Measurements from ENCODE around the gene ROR2. TPM values are rescaled to one million over a fixed set of nuclear protein-coding genes. Genes with fewer than 3 reads are reported as not detected.

ROR2 gene
- total and polyA plus RNA-seq, 2 of the 8 experiments (the other 6 are each of a cell fraction or from before 2014, with no cell fraction given), result 2.7 to 4.3 TPM

DNA sequence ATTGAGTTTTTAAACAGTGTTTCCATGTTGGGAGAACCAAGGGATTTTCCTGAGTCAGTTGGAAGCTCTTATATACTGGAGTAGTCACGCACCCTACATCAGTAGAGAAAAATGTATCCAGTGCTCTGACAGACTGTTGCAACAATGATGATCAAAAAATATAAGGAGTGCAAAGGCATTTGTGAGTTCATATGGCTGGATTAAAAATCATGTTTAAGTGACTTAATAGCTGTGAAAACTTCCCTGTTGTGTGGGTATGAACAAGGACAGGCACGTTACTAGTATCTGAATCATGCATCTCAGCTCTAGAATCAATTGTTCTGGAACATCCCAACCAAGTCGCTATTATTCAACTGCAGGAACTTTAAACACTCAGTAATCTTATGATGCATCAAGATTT lies 229.7 kb downstream of the ROR2 start:
- no peaks in the 10 kb centered on the region for H3K27me3 ChIP-seq (replicated peaks in 1 of 4; ENCODE audit: control insufficient read depth in 3 of 4, extremely low read depth in 1 of 4, insufficient read depth in 3 of 4, low read length in 3 of 4)
- H3K9ac ChIP-seq (replicated peaks in 1 of 4; ENCODE audit: extremely low read depth in 1 of 4, low read depth in 3 of 4, low read length in 3 of 4), result no peak overlapping the region
- no peaks in the 10 kb centered on the region; a peak in 1 of 8 replicates for H3K36me3 ChIP-seq (ENCODE audit: control insufficient read depth in 2 of 4, insufficient read depth in 4 of 4, low read length in 3 of 4)
- no peaks in the 10 kb centered on the region for H3K23me2 ChIP-seq (ENCODE audit: low read depth, low read length)
- no peak overlapping the region for H3K18ac ChIP-seq (ENCODE audit: extremely low read depth, low read length)
- H3K4me2 ChIP-seq (ENCODE audit: insufficient read depth in 1 of 2, low read depth in 2 of 2, low read length in 2 of 2), result no peak overlapping the region
- no peak overlapping the region for H2BK5ac ChIP-seq (ENCODE audit: low read depth, low read length)
- H2AFZ ChIP-seq (ENCODE audit: low read length), result no peak overlapping the region
- H3K4me1 ChIP-seq (replicated peaks in 1 of 4; ENCODE audit: control insufficient read depth in 3 of 4, insufficient read depth in 4 of 4, low read length in 3 of 4), result peaks cover 0 to 4% (median 0%) of the 10 kb centered on the region in 4 experiments; a peak in 1 of 7 replicates
- no peak overlapping the region for H4K5ac ChIP-seq (ENCODE audit: insufficient read length, low read depth, low read length)
- H4K8ac ChIP-seq (ENCODE audit: extremely low read depth, insufficient read depth, low read length), result no peak overlapping the region
- H3K23ac ChIP-seq (ENCODE audit: insufficient read length), result no peak overlapping the region
- DNase-seq (ENCODE audit: low read depth in 1 of 2, low spot score in 2 of 2) (no peak), FAIRE-seq (no peak)
- no peak overlapping the region for H2BK120ac ChIP-seq (replicated peaks; ENCODE audit: low read depth, low read length)
- ChIA-PET CTCF (ENCODE audit: partially characterized antibody) (interaction anchor here (1.5 to 4.1 kb wide), 3 partner anchors 7 to 61 kb away, joined by 5 to 20 read pairs (median 10); no protein-coding TSS in a partner anchor), POLR2A (ENCODE audit: partially characterized antibody) (interaction anchor here (1.8 kb wide), 1 partner anchor 805 kb away, joined by 3 read pairs; no protein-coding TSS in a partner anchor)
- no peak overlapping the region for H3K56ac ChIP-seq (replicated peaks; ENCODE audit: insufficient read length, low read depth, low read length)
- no peak overlapping the region for H2BK15ac ChIP-seq (ENCODE audit: low read length)
- H3K79me2 ChIP-seq (ENCODE audit: control insufficient read depth in 1 of 2, insufficient read depth in 2 of 2, low read length in 2 of 2), result no peaks in the 10 kb centered on the region
- no peaks in the 10 kb centered on the region for H3K79me1 ChIP-seq (ENCODE audit: low read depth, low read length)
- H2BK20ac ChIP-seq (ENCODE audit: low read length), result no peak overlapping the region
- H4K20me1 ChIP-seq (replicated peaks in 1 of 2; ENCODE audit: control insufficient read depth in 1 of 2, insufficient read depth in 2 of 2, low read length in 2 of 2), result no peaks in the 10 kb centered on the region
- no peak overlapping the region for H2BK12ac ChIP-seq (ENCODE audit: low read depth, low read length)
- H3K4me3 ChIP-seq (ENCODE audit: extremely low read depth in 1 of 4, insufficient read depth in 2 of 4, low read depth in 3 of 4, low read length in 4 of 4), result no peak overlapping the region
- H4K91ac ChIP-seq (replicated peaks; ENCODE audit: insufficient read length, low read length), result no peak overlapping the region
- TF ChIP-seq KDM5A (IDR thresholded peaks at IDR 0.05; ENCODE audit: low read length), result no peak
- TF ChIP-seq GABPA (IDR thresholded peaks at IDR 0.05; ENCODE audit: borderline replicate concordance, insufficient read depth, low read length), result no peak
- TF ChIP-seq PHF8 (conservative IDR thresholded peaks at IDR 0.05; ENCODE audit: low read depth, low read length), result no peak
- no peak for TF ChIP-seq MAX (IDR thresholded peaks at IDR 0.05)
- no peak for TF ChIP-seq SP2 (IDR thresholded peaks at IDR 0.05; ENCODE audit: low read length)
- TF ChIP-seq HDAC2 (IDR thresholded peaks at IDR 0.05; ENCODE audit: borderline replicate concordance in 1 of 2, low read depth in 2 of 2, low read length in 2 of 2), result no peak
- H3K4ac ChIP-seq (replicated peaks; ENCODE audit: insufficient read length, low read depth, low read length), result no peak overlapping the region
- H3K27ac ChIP-seq (ENCODE audit: low read depth, low read length), result no peak overlapping the region
- WGBS, 2 experiments (ENCODE audit: extremely low coverage in 1 of 2, insufficient coverage in 1 of 2, insufficient read length in 1 of 2, insufficient replicate concordance in 2 of 2, low coverage in 1 of 2, low lambda C conversion rate in 2 of 2, missing lambda C conversion rate in 1 of 2), result 82% methylated on average over 3 of the region's 3 CpGs; no CpG with 5 or more reads in 1 of the 2 experiments
- no peaks in the 10 kb centered on the region; a peak in 1 of 4 replicates for H3K9me3 ChIP-seq (ENCODE audit: insufficient read depth in 2 of 2, low read depth in 1 of 2, low read length in 1 of 2)
- H2AK5ac ChIP-seq (ENCODE audit: low read depth, low read length), result no peak overlapping the region
- H3K14ac ChIP-seq (ENCODE audit: insufficient read length), result no peak overlapping the region

All from H1 (cell line).